Tibial artery (tissue), 4 donors: Measurements from ENCODE around the gene ANKRD44.
"Not testable (repeated sequence)": the region's sequence is repeated elsewhere in the genome, so short reads cannot be mapped to it uniquely, and the experiment has no call there.

ENCODE experiments used
- DNase-seq, 2 donors: peaks; one replicate each; pipeline ENCODE4 v3.0.0-alpha.2; 2019
- H3K27ac ChIP-seq, 2 donors: fragments of 200-600 bp; sonication (generic) in 1 of 2; 1 replicate in 1 of 2; 2 replicates in 1 of 2; pipeline ENCODE4 v1.5.1; 2018 to 2019; ENCODE audit warnings: mild to moderate bottlenecking in 1 of 2
- H3K27me3 ChIP-seq, 2 donors: fragments of 200-600 bp; sonication (generic) in 1 of 2; one replicate each; pipeline versions ENCODE4 v1.5.1 to v1.6.0; 2016 to 2019
- H3K36me3 ChIP-seq, 3 donors: fragments of 200-600 bp; sonication (generic) in 2 of 3; one replicate each; pipeline ENCODE4 v1.5.1; 2016 to 2019; ENCODE audit warnings: mild to moderate bottlenecking in 2 of 3
- H3K4me1 ChIP-seq, 4 donors: fragments of 200-600 bp; sonication (generic) in 2 of 4; 1 replicate in 3 of 4; 2 replicates in 1 of 4; pipeline ENCODE4 v1.5.1; 2016 to 2019
- H3K4me3 ChIP-seq, 2 donors: fragments of 200-600 bp; sonication (generic) in 1 of 2; 1 replicate in 1 of 2; 2 replicates in 1 of 2; pipeline ENCODE4 v1.5.1; 2018 to 2019; ENCODE audit warnings: mild to moderate bottlenecking in 2 of 2
- H3K9me3 ChIP-seq, 3 donors: fragments of 200-600 bp; sonication (generic) in 1 of 3; one replicate each; pipeline ENCODE4 v1.5.1; 2016 to 2019
- intact Hi-C: fragments of 100-400 bp; cut with DNase I; formaldehyde crosslinking; loops from one replicate; pipeline ENCODE4 v1.15.0; 2023; ENCODE audit warnings: low total_unique reads
- TF ChIP-seq, protein P1 (sequence below), 2 experiments: fragments of 200-600 bp in 1 of 2; fragments of 450-650 bp in 1 of 2; IDR thresholded peaks; one replicate each; pipeline ENCODE4 v1.5.1; 2017 to 2019; ENCODE audit warnings: antibody characterized with exemption in 2 of 2, mild to moderate bottlenecking in 1 of 2, moderate library complexity in 1 of 2

Gene ANKRD44

DNA sequence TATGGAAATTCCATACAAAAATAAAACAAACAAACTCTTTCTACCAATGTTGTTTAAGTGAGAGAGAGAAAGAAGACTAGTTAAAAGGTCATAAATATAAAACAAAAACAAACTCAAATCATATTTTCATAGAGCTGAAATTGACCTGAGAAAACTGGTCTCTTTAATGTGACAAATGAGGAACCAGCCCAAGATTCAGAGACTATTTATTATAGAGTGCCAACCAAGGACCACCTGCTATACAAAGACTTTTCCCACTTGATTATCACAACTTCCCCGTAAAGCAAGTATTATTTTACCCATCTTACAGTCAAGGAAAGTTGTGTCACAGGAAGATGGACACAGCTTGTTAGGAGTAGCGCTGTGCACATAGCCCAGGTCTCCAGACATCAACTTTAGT, 13.3 kb downstream of the ANKRD44 start:
- Histone ChIP-seq H3K36me3 (no peaks in the 10 kb centered on the region), H3K4me3 (no peak overlapping the region), H3K27me3 (no peaks in the 10 kb centered on the region), H3K9me3 (no peaks in the 10 kb centered on the region), H3K4me1 (peaks cover 0 to 30% (median 8%) of the 10 kb centered on the region in 4 donors), H3K27ac (no peak overlapping the region)
- TF ChIP-seq, protein P1, sequence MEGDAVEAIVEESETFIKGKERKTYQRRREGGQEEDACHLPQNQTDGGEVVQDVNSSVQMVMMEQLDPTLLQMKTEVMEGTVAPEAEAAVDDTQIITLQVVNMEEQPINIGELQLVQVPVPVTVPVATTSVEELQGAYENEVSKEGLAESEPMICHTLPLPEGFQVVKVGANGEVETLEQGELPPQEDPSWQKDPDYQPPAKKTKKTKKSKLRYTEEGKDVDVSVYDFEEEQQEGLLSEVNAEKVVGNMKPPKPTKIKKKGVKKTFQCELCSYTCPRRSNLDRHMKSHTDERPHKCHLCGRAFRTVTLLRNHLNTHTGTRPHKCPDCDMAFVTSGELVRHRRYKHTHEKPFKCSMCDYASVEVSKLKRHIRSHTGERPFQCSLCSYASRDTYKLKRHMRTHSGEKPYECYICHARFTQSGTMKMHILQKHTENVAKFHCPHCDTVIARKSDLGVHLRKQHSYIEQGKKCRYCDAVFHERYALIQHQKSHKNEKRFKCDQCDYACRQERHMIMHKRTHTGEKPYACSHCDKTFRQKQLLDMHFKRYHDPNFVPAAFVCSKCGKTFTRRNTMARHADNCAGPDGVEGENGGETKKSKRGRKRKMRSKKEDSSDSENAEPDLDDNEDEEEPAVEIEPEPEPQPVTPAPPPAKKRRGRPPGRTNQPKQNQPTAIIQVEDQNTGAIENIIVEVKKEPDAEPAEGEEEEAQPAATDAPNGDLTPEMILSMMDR (IDR thresholded peaks at IDR 0.05) = no peak
- DNase-seq = no peak
- intact Hi-C loops = no loop called here

DNA sequence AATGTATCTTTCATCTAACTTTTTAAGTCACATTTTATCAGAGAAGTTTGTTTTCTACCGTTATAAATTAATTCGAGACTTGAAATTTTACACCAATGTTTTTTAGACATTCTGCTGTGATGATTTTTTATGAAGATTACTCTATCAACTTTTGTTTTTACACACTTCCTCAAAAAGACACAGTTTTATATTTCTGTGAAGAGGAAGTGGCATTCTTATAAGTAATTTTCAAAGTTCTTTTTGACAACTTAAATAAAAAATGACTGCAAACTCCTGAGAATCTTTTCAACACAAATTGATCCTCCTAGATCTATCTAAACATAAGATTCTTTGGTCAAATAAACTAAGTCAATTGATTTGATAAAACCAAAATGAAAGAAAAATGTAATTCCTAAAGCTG, 13.7 kb downstream of the ANKRD44 start:
- Histone ChIP-seq H3K36me3 (no peaks in the 10 kb centered on the region), H3K4me3 (no peak overlapping the region), H3K27me3 (no peaks in the 10 kb centered on the region), H3K27ac (no peak overlapping the region), H3K9me3 (no peaks in the 10 kb centered on the region), H3K4me1 (peaks cover 0 to 28% (median 8%) of the 10 kb centered on the region in 4 donors)
- intact Hi-C loops = no loop called here
- no peak for DNase-seq
- TF ChIP-seq, protein P1 (IDR thresholded peaks at IDR 0.05) = no peak

DNA sequence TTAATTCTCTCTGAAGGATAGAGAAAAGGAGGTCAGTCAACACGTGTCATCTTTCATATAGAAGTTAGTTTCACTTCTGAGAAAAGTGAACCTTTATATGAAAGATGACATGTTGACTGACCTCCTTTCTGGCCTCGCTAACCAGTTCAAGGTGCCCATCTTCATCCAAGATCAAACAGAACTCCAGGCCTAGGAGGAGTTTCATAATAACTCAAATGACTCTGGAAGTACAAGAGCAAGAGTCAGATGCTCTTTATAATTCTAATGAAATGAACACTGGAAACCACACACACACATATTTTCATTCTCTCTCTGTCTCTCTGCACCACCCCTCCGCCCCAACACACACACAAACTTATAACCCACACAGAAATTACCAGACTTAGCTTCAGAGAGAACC, 16.3 kb downstream of the ANKRD44 start:
- Histone ChIP-seq H3K27ac (no peak overlapping the region), H3K27me3 (no peaks in the 10 kb centered on the region), H3K9me3 (no peaks in the 10 kb centered on the region), H3K4me1 (peaks cover 0 to 28% (median 8%) of the 10 kb centered on the region in 4 donors), H3K4me3 (no peak overlapping the region), H3K36me3 (no peaks in the 10 kb centered on the region)
- intact Hi-C loops = no loop called here
- no peak for DNase-seq
- TF ChIP-seq, protein P1 (IDR thresholded peaks at IDR 0.05) = no peak

DNA sequence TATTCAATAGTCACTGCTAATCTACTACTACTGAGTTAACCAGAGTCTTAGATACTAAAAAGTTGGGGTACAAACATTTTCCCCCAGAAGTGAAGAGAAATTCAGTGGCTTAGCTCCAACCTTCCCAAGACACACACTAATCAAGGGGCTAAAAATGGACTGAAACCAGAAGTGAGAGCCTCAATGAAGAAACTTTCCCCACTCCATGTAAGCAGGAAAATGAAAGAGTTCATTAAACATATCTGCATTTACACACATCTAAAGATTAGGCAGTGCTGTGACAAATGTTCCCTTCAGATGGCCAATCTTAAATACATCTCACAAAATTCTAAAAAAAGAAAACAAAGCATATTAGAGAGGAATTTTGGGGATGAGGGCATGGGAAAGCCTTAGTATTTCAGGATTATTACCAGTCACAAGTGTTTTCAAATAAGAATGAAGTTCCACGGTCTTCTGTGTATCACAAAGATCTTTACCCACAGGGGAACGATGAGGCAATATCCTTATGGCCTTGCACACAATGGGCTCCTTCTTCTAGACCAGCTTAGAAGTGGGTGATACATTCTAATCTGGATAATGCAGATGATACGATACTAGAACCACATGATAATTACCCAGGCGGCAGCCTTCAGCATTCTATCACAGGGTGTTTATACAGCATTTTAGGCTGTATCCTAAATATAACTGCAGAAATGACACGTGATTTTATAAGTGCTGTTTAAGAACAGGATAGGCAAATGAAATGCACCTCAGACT, 17.1 kb downstream of the ANKRD44 start:
- H3K4me3 ChIP-seq = no peak overlapping the region
- no peaks in the 10 kb centered on the region for H3K27me3 ChIP-seq
- no peaks in the 10 kb centered on the region for H3K36me3 ChIP-seq
- no peak for DNase-seq
- H3K27ac ChIP-seq = no peak overlapping the region
- intact Hi-C loops = no loop called here
- TF ChIP-seq, protein P1 (IDR thresholded peaks at IDR 0.05) = no peak
- no peaks in the 10 kb centered on the region for H3K9me3 ChIP-seq
- H3K4me1 ChIP-seq = peaks cover 0 to 28% (median 8%) of the 10 kb centered on the region in 4 donors

DNA sequence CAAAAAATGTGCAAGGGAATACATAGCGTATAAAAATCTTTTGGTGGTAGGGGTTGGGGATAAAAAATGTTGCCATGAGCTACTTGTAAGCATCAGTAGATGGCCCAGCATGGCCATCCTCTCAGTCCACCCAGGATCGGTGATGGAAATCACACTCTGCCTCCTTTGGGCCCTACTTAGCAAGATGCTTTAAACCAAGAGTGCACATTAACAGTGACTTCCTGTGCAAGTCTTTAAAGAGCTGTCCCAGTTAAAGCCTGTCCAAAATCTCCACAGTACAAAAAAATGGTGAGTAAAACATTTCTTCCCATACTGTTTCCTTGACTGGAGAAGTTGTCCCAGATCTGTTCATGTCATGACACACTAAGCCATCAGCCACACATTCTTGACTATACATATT, 18.0 kb downstream of the ANKRD44 start:
- Histone ChIP-seq H3K4me1 (peaks cover 0 to 29% (median 8%) of the 10 kb centered on the region in 4 donors), H3K9me3 (no peaks in the 10 kb centered on the region), H3K27me3 (no peaks in the 10 kb centered on the region), H3K27ac (no peak overlapping the region), H3K36me3 (no peaks in the 10 kb centered on the region), H3K4me3 (no peak overlapping the region)
- TF ChIP-seq, protein P1 (IDR thresholded peaks at IDR 0.05) = no peak
- no peak for DNase-seq
- intact Hi-C loops = no loop called here

DNA sequence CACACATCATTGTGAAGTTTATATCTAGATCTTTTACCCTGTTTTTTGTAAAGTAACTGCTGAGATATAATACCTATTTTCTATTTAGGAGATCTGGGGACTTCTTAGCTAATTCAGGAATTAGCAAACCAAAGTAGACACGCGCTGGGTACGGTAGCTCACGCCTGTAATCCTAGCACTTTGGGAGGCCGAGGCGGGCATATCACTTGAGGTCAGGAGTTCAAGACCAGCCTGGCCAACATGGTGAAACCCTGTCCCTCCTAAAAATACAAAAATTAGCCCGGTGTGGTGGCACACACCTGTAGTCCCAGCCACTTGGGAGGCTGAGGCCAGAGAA, 23.0 kb downstream of the ANKRD44 start:
- DNase-seq, H3K36me3 ChIP-seq, H3K27me3 ChIP-seq, H3K27ac ChIP-seq, H3K9me3 ChIP-seq, intact Hi-C loops, H3K4me3 ChIP-seq: not testable (repeated sequence)
- H3K4me1 ChIP-seq = peaks cover 0 to 26% (median 2%) of the 10 kb centered on the region in 4 donors
